8988T (cell line): ENCODE data around the gene HABP4.
A peak's percentile ranks its signal among the peaks of the same experiment; 100 is the strongest.

Source experiments
- DNase-seq: peaks from one replicate; pipeline ENCODE4 v3.0.0; 2011

HABP4 gene, protein sequence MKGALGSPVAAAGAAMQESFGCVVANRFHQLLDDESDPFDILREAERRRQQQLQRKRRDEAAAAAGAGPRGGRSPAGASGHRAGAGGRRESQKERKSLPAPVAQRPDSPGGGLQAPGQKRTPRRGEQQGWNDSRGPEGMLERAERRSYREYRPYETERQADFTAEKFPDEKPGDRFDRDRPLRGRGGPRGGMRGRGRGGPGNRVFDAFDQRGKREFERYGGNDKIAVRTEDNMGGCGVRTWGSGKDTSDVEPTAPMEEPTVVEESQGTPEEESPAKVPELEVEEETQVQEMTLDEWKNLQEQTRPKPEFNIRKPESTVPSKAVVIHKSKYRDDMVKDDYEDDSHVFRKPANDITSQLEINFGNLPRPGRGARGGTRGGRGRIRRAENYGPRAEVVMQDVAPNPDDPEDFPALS

DNA sequence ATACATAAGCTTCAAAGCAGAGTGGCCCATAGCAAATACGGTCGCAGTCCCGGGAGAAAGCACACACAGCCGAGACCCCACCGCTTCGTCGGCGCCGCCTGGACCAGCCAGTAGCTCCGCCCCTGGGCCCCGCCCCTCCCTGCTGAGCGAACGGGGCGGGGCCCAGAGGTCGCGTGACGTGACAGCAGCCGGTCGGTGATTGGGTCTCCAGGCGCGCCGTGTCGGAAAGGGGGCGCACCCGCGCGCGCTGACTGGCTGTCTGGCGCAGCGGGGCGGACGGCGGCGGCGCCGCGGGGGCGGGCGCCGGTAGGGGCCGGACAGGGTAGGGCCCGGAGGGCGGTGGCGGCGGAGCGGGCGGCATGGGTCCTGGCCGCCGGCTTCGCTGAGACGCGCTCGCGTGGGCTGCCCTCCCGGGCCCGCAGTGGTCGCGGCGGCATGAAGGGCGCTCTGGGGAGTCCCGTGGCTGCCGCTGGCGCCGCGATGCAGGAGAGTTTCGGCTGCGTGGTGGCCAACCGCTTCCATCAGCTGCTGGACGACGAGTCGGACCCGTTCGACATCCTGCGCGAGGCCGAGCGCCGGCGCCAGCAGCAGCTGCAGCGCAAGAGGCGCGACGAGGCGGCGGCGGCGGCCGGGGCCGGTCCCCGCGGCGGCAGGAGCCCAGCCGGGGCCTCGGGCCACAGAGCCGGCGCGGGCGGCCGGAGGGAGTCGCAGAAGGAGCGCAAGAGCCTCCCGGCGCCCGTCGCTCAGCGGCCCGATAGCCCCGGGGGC lies at the start of gene HABP4:
HABP4 (plus strand) TSS at position 325 of the 768 bp plus-strand sequence; CDS start at position 436, 111 bp downstream.
- peak; percentile 95 for DNase-seq

- no peak for DNase-seq
These were observed 41.3 kb upstream of the HABP4 start for GRCh38 chr9:96408409-96409280.

DNA sequence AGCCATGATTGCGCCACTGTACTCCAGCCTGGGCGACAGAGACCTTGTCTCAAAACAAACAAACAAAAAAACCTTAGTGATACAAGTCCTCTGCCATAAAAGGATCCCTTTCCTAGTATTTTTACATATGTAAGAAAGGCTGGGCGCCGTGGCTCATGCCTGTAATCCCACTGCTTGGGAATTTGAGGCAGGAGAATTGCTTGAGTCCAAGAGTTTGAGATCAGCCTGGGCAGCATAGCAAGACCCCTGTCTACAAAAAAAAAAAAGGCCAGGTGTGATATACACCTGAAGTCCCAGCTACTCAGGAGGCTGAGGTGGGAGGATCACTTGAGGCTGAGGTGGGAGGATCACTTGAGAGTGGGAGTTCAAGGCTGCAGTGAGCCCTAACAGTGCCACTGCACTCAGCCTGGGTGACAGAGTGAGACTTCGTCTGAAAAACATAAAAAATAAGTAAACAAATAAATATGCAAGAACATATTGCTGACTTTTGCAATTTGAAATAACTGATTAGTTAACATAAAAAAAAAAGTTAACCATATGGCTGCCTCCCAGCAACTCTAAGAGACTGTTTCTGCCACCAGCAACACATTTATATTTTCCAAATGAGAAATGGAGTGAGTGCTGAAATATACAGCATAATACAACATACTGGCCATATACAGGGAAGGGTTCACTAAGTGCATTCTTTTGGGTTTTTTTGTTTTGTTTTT lies 38.7 kb upstream of the HABP4 start:
- DNase-seq: no peak

DNA sequence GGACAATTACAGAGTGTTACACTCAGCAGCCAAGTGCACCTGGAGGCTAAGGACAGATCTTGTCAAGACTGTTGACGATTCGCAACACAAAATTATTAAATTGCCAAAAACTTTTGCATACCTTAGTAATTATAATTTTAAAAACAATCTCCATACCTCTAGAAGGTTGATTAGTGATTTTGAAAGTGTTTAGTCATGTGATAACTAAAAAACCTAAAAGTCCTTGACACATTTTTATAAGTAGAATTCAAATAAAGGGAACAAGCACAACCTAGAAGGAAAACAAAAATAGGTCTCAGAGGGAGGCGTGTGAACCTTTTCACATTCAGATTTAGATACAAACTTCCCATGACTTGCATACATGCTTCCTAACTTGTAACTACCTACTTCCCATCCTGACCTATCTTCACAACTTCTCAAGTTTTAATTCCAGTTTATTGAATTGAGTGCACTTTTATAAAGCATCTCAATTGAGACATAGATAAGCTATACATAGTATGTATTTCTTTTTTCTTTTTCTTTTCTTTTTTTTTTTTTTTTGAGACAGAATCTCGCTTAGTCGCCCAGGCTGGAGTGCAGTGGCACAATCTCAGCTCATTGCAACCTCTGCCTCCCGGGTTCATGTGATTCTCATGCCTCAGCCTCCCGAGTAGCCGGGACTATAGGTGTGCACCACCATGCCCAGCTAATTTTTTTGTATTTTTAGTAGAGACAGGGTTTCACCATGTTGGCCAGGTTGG lies 37.6 kb upstream of the HABP4 start:
- DNase-seq: no peak

DNA sequence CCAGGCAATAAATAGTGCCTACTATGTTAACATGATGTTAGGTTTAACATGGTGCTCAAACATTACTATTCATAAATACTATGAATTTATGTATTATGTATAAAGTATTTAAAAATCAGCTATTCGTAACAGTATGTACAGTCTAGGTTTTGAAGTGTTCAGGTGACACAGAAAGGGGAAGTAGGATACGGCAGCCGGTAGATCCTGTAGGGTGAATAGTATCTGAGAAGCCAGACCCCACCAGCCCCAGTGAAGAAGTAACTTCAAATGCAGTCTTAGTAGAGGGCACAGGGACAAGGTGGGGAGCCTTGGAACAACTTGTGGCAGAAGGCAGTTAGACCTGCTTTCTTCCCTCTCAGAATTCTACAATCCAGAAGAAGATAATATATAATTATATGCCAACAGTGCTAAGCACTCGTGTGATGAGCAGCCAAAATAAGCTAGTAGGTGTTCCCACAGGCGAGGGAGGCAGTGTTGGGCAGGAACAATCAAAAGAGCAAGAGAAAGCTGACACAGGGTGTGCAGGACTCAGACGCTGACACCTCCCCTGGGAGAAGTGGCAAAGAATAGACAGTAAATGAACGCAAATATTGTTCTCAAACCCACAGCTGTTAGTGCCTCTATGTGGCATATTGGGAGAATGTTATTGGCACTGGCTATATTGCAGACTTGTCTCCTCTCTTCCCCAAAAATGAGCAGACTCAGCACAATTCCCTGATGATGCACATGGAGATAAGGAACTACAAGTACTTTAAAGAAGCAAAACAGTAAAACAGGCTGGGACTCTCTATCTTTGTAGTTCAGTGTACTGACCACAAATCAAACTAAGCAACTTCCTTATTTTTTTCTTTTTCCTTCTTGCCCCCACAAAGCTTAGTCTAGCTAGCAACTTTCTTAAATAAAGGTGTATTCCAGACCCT lies 36.4 kb upstream of the HABP4 start:
- DNase-seq: no peak

DNA sequence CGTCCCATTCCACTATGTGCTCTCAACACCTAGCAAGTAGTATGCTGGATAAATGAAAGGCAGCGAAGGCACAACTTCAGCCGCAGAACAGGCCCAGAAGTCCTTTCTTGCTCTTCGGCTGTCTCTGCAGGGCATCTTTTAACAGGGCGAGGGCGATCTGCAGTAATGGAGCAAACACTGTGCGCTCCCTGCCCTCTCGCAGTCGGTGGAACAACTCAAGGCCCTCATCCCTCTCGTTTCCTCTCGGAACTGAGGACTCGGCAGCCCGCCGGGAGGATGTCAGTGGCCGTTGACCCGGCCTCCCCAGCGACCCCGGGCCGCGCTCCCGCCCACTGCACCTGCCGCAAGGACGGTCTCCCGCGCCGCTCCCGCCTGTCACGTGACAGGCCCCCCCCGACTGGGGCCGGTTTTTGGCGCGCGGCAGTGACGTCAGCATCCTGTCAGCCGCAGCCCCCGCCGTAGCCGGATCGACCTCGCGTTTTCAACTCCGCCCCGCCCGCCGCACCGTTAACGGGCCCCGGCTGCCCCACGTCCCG lies 32.9 kb upstream of the HABP4 start:
- peak; percentile 80 for DNase-seq

- DNase-seq: peak; percentile 21
These were observed 32.3 kb upstream of the HABP4 start for GRCh38 chr9:96417661-96418082.

DNA sequence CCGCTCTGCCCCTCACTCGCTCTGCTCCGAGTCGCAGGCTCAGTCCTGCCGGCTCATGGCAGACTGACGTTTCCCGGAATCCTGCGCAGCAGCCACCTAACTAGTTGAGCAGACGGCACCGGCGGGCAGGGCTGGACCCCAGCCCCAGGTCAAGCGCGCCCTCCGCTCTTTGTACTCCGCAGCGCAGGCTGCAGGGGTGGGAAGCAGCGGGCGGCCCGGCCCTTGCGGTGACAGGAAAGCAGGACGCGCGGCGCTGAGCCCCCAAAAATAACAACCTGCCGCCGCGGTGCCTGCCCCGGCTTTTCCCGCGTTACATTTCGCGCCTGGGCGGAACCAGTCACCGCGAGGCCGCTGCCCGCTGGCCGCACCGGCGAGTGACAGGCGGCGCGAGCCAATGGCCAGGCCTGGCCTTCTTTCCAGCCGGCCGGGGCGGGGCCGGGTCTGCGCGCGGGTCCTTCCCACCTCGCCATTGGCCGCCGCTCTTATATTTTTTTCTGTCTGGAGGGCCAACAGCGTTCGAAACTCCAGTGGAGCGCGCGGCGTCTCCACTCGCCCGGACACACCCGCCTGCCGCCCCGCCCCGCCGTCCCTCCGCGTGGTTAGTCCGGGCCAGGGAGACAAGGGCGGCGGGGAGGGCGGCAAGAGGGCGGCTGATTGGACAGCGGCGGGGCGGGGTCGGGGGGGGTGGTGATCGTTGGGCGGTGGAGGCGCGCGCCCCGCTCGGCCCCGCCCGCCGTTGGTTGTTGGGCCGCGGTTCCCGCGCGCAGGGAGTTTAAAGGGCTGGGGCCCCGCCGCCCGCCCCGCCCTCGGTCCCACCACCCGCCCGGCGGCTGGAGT lies 31.7 kb upstream of the HABP4 start, which contains the start of gene ZNF367:
ZNF367 (minus strand) TSS at position 288 of the 837 bp plus-strand sequence. CDS start 338 bp downstream, outside the sequence.
- peak; percentile 83 for DNase-seq

DNA sequence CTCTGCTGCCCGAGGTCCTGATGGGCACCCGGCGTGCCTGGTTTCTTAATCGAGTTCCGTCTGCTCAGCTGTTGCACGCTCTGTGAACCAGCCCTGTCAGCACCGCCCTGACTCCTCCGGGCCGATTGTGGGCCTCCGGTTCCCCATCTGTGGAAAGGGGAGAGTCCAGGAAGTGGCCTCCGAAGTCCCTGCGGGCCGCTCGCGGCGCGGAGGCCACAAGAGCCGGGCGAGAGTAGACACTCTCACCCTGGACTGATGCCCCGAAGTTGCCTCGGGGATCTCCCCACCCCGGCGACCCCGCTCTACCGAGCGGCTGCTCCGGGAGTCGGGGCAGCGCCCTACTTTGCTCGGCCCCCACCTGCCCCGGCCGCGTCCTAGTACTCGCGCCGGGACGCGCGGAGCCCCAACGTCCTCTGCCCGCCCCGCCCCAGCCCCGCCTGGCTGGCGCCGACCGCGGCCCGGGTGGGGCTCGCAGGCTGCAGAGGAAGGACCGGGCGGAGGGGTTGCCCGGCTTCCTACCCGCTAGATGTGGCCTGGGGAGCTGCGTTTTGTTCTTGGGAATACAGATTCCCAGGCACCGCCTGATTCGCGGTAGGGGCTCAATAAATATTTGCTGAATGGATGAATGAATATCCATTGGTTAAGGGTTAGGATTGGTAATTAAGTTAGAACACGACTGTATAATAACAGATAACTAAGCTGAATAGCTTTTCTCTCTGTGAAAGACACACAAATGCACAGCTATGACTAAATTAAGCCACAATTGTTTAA lies 30.9 kb upstream of the HABP4 start:
- peak; percentile 31 for DNase-seq

GRCh38 chr9:96419691-96419969 lies 30.3 kb upstream of the HABP4 start:
- DNase-seq: no peak

GRCh38 chr9:96420468-96421219 lies 29.3 kb upstream of the HABP4 start:
- DNase-seq: peak; percentile 35

GRCh38 chr9:96423322-96423984 lies 26.5 kb upstream of the HABP4 start:
- no peak for DNase-seq

DNA sequence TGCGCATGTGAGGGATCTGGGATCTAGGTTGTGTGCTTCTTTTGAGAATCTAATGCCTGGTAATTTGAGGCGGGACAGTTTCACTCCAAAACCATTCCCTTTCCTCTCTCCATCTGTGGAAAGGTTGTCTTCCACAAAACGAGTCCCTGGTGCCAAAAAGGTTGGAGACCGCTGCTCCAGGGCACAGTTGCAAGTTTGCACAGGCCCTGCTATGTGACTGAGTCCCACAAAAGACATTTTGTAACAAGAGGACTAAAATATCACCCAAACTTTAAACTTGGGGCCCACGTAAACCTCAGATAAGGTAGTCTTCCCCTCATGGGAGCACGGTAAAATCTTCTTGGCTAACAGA lies 26.0 kb upstream of the HABP4 start:
- no peak for DNase-seq

DNA sequence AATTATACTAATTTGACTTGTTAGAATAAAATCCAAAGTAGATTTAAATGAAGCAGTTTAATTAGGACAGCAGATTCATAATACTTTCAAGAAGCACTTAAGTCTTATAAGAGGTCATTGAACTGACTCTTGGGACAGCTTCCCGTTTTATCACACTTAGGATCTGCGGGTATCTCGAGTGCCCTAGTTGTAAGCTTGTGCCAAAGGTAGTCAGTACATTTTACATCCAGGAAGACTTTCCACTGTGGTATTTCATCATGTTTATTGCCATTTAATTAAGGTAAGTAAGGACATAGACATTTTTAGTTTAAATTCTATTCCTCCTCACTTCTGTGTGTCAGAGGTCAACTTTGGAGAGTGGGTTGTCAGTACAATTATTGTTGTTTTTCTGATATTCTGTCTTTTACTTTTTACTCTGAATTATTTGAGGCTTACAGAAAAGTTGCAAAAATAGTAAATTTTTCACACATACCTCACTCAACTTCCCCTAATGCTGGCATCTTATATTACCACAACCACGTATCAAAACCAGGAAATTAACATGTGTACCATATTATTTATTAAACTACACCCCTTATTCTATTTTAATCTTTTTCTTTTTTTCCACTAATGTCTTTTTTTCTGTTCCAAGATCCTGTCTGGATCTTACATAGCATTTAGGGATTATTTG lies 24.3 kb upstream of the HABP4 start:
- DNase-seq: no peak

- no peak for DNase-seq
These were observed 20.2 kb upstream of the HABP4 start for GRCh38 chr9:96429732-96430131.

GRCh38 chr9:96430377-96430776 lies 19.6 kb upstream of the HABP4 start:
- no peak for DNase-seq

GRCh38 chr9:96435345-96435744 lies 14.6 kb upstream of the HABP4 start:
- no peak for DNase-seq
